Spleen (tissue), 7 donors: ENCODE measurements around the gene FOXK1.

ENCODE experiments used
- POLR2A ChIP-seq, 3 donors: fragments of 450-650 bp; IDR thresholded peaks; one replicate each; pipeline ENCODE4 v1.5.1; 2017; ENCODE audit warnings: antibody characterized with exemption in 3 of 3, mild to moderate bottlenecking in 1 of 3
- TF ChIP-seq, protein P1 (sequence below), 11 experiments: fragments of 200-600 bp in 7 of 11; fragments of 450-650 bp in 4 of 11; sonication (generic) in 4 of 11; IDR thresholded peaks in 8 of 11; conservative IDR thresholded peaks in 3 of 11; 1 replicate in 7 of 11; 2 replicates in 4 of 11; pipeline versions ENCODE4 v1.4.0 to v1.8.0; 2016 to 2021; ENCODE audit warnings: antibody characterized with exemption in 11 of 11, inconsistent platforms in 4 of 11, mild to moderate bottlenecking in 1 of 11
- donor health status: DM: no; HTN: no; CAD: no; lungs with moderate emphysema.
- donor health status: DM: no; HTN: no; CAD: no.
- donor health status: DM: no; HTN: no; CAD: no.

DNA sequence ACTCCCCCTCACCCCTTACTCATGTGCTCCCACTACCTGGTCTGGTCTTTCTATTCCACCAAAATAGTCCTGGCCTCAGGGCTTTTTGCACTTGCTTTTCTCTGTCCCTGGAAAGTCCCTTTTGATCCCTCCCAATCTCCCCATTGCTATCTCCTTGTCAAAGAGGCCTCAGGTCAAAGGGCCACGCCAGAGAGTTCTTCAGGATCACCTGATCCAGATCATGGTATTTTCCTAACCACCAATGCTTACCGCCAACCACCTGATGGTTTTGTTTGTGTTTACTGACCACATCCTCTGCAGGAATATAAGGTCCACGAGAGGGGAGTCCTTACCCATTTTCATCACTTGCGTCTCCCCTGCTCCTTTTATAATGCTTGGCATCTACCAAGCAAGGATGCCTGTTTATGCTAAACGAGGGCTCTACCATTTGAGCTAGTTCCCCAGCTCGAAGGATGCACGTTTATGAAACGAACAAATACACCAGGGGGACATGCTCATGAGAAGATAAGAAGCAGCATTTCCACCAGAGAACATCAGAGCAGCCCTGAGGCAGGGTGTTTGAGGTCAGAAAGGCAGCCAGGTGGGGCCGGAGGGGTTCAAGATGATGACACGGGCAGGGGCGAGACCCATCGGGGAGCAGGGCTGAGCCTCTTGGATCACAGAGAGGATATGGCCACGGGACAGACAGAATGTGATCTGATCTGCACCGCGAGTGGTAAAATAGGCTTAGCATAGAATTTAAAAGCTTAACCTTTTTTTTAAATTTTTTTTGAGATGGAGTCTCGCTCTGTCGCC, 43.1 kb upstream of the FOXK1 start:
- TF ChIP-seq, protein P1, sequence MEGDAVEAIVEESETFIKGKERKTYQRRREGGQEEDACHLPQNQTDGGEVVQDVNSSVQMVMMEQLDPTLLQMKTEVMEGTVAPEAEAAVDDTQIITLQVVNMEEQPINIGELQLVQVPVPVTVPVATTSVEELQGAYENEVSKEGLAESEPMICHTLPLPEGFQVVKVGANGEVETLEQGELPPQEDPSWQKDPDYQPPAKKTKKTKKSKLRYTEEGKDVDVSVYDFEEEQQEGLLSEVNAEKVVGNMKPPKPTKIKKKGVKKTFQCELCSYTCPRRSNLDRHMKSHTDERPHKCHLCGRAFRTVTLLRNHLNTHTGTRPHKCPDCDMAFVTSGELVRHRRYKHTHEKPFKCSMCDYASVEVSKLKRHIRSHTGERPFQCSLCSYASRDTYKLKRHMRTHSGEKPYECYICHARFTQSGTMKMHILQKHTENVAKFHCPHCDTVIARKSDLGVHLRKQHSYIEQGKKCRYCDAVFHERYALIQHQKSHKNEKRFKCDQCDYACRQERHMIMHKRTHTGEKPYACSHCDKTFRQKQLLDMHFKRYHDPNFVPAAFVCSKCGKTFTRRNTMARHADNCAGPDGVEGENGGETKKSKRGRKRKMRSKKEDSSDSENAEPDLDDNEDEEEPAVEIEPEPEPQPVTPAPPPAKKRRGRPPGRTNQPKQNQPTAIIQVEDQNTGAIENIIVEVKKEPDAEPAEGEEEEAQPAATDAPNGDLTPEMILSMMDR (IDR thresholded peaks at IDR 0.05 in 8 of 11, conservative IDR thresholded peaks at IDR 0.05 in 3 of 11), result no peak
- TF ChIP-seq POLR2A (IDR thresholded peaks at IDR 0.05), result no peak
